GM12801 (cell line): ENCODE measurements around the gene HIGD1C.

ENCODE experiments used
- TF ChIP-seq, protein P1 (sequence below): IDR thresholded peaks from one replicate; pipeline ENCODE4 v1.5.1; 2011; ENCODE audit warnings: control low read depth; ENCODE audit not compliant: insufficient read length; ENCODE audit errors: extremely low read depth

HIGD1C gene

GRCh38 chr12:50937653-50938052 is 14.7 kb upstream of the HIGD1C start:
- TF ChIP-seq, protein P1, sequence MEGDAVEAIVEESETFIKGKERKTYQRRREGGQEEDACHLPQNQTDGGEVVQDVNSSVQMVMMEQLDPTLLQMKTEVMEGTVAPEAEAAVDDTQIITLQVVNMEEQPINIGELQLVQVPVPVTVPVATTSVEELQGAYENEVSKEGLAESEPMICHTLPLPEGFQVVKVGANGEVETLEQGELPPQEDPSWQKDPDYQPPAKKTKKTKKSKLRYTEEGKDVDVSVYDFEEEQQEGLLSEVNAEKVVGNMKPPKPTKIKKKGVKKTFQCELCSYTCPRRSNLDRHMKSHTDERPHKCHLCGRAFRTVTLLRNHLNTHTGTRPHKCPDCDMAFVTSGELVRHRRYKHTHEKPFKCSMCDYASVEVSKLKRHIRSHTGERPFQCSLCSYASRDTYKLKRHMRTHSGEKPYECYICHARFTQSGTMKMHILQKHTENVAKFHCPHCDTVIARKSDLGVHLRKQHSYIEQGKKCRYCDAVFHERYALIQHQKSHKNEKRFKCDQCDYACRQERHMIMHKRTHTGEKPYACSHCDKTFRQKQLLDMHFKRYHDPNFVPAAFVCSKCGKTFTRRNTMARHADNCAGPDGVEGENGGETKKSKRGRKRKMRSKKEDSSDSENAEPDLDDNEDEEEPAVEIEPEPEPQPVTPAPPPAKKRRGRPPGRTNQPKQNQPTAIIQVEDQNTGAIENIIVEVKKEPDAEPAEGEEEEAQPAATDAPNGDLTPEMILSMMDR = no peak

- TF ChIP-seq, protein P1 = no peak
These were observed 4.3 kb upstream of the HIGD1C start for GRCh38 chr12:50947933-50948626.

- TF ChIP-seq, protein P1 = no peak
These were observed 3.5 kb upstream of the HIGD1C start for GRCh38 chr12:50948798-50949197.

GRCh38 chr12:50949801-50950302 is 2.5 kb upstream of the HIGD1C start:
- TF ChIP-seq, protein P1 = no peak

DNA sequence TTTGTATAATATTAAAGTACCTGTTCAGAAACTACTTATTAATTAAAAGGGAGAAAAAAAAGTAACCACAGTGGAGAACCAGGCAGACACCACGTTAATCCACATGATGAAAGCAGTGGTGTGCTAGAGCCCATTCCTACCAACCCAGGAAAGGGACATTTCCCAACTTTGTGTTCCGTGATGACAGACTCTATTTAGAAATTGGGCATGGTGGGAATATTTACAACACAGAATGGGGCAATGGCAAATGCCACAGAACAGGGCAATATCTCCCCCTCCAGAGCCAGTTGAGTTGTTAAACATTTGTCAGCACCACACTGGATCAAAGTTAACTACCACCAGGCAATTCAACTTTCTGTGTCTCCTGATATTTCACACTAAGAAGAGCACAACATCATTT is 1.2 kb upstream of the HIGD1C start:
- TF ChIP-seq, protein P1 = no peak

DNA sequence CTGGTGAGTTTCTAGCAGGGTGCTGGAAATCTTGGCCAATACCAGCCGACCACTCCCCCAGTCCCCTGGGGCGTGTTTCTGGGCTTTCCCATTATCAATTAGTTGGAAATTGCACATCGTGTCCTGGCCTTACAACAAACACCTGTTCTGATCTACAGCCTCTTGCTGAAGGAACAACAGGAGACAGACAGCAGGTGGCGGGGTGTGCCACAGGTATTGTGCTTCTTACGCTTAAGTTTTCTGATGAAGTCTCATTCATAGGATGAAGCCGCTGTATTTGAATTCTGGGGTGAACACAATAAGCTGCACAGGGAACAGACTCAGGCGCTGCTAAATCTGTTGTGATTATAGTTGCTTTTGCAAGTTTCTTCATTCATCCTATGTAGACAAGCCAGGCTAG is 703 bp downstream of the HIGD1C start:
- TF ChIP-seq, protein P1 = no peak

DNA sequence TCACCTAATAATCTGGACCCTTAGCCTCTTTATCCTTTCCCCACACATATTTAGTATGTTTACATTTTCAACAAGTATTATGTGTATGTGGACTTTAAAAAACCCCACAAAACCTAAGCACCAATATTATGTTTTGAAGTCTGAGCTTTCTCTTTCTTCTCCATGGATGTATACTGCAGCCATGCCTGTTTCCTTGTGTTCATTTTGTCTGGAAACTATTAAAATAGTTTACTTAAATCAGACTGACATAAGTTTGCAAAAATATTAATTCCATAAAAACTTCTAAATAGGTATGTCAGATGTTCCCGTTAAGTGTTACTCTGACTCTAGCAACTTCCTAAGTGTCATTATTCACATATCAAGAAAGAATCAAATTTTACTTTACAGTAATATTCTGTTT is 2.9 kb downstream of the HIGD1C start:
- TF ChIP-seq, protein P1 = no peak

- TF ChIP-seq, protein P1 = no peak
These were observed 3.4 kb downstream of the HIGD1C start for GRCh38 chr12:50955697-50956096.
